Tibial artery (tissue), 4 donors: ENCODE data around the gene ARFGAP3.

Experiments
- DNase-seq, 2 donors: peaks; one replicate each; pipeline ENCODE4 v3.0.0-alpha.2; 2019
- H3K27ac ChIP-seq, 2 donors: fragments of 200-600 bp; sonication (generic) in 1 of 2; 1 replicate in 1 of 2; 2 replicates in 1 of 2; pipeline ENCODE4 v1.5.1; 2018 to 2019; ENCODE audit warnings: mild to moderate bottlenecking in 1 of 2
- H3K27me3 ChIP-seq, 2 donors: fragments of 200-600 bp; sonication (generic) in 1 of 2; one replicate each; pipeline versions ENCODE4 v1.5.1 to v1.6.0; 2016 to 2019
- H3K36me3 ChIP-seq, 3 donors: fragments of 200-600 bp; sonication (generic) in 2 of 3; one replicate each; pipeline ENCODE4 v1.5.1; 2016 to 2019; ENCODE audit warnings: mild to moderate bottlenecking in 2 of 3
- H3K4me1 ChIP-seq, 4 donors: fragments of 200-600 bp; sonication (generic) in 2 of 4; 1 replicate in 3 of 4; 2 replicates in 1 of 4; pipeline ENCODE4 v1.5.1; 2016 to 2019
- H3K4me3 ChIP-seq, 2 donors: fragments of 200-600 bp; sonication (generic) in 1 of 2; 1 replicate in 1 of 2; 2 replicates in 1 of 2; pipeline ENCODE4 v1.5.1; 2018 to 2019; ENCODE audit warnings: mild to moderate bottlenecking in 2 of 2
- H3K9me3 ChIP-seq, 3 donors: fragments of 200-600 bp; sonication (generic) in 1 of 3; one replicate each; pipeline ENCODE4 v1.5.1; 2016 to 2019
- intact Hi-C: fragments of 100-400 bp; cut with DNase I; formaldehyde crosslinking; loops from one replicate; pipeline ENCODE4 v1.15.0; 2023; ENCODE audit warnings: low total_unique reads
- TF ChIP-seq, protein P1 (sequence below), 2 experiments: fragments of 200-600 bp in 1 of 2; fragments of 450-650 bp in 1 of 2; IDR thresholded peaks; one replicate each; pipeline ENCODE4 v1.5.1; 2017 to 2019; ENCODE audit warnings: antibody characterized with exemption in 2 of 2, mild to moderate bottlenecking in 1 of 2, moderate library complexity in 1 of 2

ARFGAP3 gene

DNA sequence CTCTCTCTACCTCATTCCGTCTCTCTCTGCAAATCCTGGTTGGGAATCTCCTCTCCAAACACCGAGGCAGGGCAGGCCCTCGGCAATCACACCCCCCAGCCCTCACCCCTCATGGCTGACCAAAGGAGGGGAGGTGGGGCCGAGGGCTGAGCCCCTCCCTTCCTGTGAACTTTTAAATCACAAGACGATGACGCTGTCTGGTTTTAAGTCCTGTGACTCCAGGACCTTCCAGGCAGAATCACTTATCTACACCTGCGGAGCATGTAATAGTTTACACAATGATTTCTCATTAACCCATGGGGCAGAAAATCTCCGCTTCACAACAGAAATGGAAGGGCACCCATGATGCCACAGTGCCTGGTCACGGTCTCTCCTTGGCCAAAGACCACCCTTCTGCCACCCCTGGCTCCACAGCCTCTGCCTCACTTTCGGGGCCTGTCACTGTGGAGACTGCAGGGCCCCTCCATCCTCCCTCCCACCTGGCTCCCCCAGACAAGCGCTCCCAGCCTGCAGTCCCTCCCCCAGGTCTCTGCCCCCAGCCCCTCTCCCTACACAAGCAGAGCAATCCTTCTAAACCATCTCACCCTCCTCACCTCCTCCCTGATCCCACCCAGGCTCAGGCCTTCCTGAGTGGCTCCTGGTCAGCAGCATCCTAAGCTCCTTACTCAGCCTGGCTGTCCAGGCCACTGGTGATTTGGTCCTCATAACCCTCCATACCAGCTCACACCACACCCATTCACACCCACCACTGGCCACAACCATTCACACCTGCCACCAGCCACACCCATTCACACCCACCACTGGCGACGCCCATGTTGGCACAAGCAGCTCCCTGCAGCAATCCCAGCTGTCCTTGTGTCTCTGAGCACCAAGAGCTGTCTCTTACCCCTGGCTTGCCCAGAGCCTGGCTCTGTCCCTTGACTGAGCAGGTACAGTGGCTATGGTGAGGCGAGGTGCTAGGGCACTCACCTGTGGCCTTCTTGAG lies 30.7 kb upstream of the ARFGAP3 start:
- Histone ChIP-seq H3K9me3 (no peaks in the 10 kb centered on the region), H3K27ac (no peak overlapping the region), H3K27me3 (no peaks in the 10 kb centered on the region), H3K36me3 (peaks cover 87 to 100% (median 97%) of the 10 kb centered on the region in 3 donors), H3K4me3 (no peak overlapping the region), H3K4me1 (peaks cover 0 to 3% (median 0%) of the 10 kb centered on the region in 4 donors)
- no peak for DNase-seq
- TF ChIP-seq, protein P1, sequence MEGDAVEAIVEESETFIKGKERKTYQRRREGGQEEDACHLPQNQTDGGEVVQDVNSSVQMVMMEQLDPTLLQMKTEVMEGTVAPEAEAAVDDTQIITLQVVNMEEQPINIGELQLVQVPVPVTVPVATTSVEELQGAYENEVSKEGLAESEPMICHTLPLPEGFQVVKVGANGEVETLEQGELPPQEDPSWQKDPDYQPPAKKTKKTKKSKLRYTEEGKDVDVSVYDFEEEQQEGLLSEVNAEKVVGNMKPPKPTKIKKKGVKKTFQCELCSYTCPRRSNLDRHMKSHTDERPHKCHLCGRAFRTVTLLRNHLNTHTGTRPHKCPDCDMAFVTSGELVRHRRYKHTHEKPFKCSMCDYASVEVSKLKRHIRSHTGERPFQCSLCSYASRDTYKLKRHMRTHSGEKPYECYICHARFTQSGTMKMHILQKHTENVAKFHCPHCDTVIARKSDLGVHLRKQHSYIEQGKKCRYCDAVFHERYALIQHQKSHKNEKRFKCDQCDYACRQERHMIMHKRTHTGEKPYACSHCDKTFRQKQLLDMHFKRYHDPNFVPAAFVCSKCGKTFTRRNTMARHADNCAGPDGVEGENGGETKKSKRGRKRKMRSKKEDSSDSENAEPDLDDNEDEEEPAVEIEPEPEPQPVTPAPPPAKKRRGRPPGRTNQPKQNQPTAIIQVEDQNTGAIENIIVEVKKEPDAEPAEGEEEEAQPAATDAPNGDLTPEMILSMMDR (IDR thresholded peaks at IDR 0.05) = no peak
- intact Hi-C loops = no loop called here

DNA sequence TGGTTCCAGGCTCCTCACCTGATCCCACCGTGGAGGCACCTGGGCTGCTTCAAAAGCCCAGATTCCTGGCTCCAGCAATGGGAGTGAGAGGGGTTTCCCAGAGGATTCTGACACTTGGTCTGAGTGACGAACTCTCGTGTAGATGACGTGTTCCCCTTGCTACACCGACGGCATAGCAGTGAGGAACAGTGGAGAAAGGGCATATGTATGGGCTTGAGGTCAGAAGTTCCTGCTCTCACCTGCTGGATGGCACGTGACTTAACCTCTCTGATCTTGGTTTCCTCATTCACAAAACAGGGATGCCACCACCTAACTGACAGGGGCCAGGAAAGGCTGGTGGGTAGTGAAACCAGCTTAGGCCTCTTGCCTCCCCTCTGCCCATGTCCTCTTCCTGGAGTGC lies 30.0 kb upstream of the ARFGAP3 start:
- no peak overlapping the region for H3K27ac ChIP-seq
- intact Hi-C loops = no loop called here
- no peak for DNase-seq
- H3K9me3 ChIP-seq = no peaks in the 10 kb centered on the region
- peaks cover 88 to 100% (median 97%) of the 10 kb centered on the region in 3 donors for H3K36me3 ChIP-seq
- TF ChIP-seq, protein P1 (IDR thresholded peaks at IDR 0.05) = no peak
- no peaks in the 10 kb centered on the region for H3K4me1 ChIP-seq
- no peaks in the 10 kb centered on the region for H3K27me3 ChIP-seq
- H3K4me3 ChIP-seq = no peak overlapping the region

DNA sequence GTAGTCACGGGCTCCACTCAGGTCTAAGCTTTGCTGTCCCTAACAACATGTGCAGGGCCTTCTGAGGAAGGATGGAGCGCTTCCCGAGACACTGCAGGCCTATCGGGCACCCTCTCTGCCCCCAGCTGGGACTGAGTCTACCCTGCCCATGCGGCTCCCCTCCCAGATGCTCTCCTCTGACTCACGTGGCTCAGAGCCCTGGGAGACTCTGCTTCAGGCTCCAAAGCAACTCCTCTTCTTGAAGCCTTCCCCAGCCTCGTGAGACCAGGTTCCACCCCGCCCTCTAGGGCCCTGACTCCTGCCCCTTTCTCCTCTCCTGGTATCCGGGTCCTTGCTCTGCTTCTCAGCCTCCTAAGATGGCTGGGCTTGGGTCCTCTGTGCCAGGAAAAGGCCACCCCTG lies 28.4 kb upstream of the ARFGAP3 start:
- Histone ChIP-seq H3K27ac (peak overlapping the region in 1 of 2 donors; percentile 25), H3K4me1 (peaks cover 0 to 10% (median 0%) of the 10 kb centered on the region in 4 donors), H3K4me3 (no peak overlapping the region), H3K36me3 (peaks cover 88 to 100% (median 100%) of the 10 kb centered on the region in 3 donors), H3K27me3 (no peaks in the 10 kb centered on the region), H3K9me3 (no peaks in the 10 kb centered on the region)
- DNase-seq = no peak
- TF ChIP-seq, protein P1 (IDR thresholded peaks at IDR 0.05) = no peak
- intact Hi-C loops = no loop called here

DNA sequence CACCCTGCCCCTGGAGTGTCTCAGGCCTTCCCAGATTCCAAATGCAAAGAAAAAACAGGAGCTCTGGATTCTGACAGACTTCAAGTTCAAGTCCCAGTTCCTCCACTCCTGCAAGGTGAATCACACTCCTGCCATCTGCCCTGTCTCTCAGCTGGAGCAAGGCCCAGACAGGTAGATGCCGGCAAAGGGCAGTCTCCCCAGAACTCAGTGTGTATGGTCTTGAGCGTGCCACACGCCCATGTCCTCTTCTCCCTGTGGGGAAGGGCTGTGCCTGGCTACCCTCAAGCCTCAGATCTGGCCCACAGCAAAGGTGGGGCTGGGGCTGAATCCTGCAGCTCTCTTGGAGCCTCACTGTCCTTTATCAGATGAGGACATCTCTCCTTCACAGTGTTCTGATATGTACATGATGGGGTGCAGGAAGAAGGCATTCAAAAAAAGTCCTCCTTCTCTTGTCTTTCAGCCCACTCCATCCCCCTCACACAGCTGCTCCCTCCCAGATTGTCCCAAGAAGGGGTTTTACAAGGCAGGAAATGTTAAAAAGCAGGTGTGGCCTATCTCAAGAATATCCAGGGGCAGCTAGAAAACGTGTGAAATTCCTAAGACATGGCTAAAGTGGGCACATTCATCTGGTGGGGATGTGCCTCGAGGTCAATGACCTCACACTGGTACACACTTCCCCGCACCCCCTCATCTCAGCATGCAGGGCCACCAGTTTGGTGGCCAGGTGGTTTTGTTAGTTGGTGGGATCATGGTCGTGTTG lies 27.7 kb upstream of the ARFGAP3 start:
- intact Hi-C loops = no loop called here
- TF ChIP-seq, protein P1 (IDR thresholded peaks at IDR 0.05) = no peak
- H3K9me3 ChIP-seq = no peaks in the 10 kb centered on the region
- no peak overlapping the region for H3K4me3 ChIP-seq
- H3K27ac ChIP-seq = no peak overlapping the region
- no peaks in the 10 kb centered on the region for H3K27me3 ChIP-seq
- H3K4me1 ChIP-seq = peaks cover 0 to 14% (median 0%) of the 10 kb centered on the region in 4 donors
- no peak for DNase-seq
- H3K36me3 ChIP-seq = peaks cover 88 to 100% (median 99%) of the 10 kb centered on the region in 3 donors

DNA sequence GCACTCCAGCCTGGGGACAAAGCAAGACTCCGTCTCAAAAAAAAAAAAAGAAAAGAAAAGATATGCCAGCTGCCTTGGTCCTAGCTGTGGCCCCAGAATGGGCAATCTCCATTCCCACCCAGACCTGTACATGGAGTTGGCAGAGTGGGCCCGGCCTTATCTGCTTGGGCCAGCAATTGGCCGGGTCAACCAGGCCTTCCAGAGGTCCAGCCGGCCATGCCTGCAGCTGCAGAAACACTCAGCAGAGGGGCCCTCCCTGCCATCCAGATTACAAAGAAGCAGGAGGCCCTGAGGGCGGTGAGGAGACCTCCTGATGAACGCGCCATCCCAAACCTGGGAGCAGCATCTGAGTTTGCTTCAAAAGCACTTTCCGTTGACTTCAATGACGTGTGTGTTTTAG lies 26.9 kb upstream of the ARFGAP3 start:
- Histone ChIP-seq H3K4me1 (peaks cover 0 to 14% (median 0%) of the 10 kb centered on the region in 4 donors), H3K36me3 (peaks cover 89 to 100% (median 99%) of the 10 kb centered on the region in 3 donors), H3K9me3 (no peaks in the 10 kb centered on the region), H3K27me3 (no peaks in the 10 kb centered on the region), H3K4me3 (no peak overlapping the region), H3K27ac (no peak overlapping the region)
- intact Hi-C loops = no loop called here
- TF ChIP-seq, protein P1 (IDR thresholded peaks at IDR 0.05) = no peak
- DNase-seq = no peak
